Calu3 (cell line): ENCODE data around the gene DGCR8. TPM values are rescaled to one million over a fixed set of nuclear protein-coding genes. Genes with fewer than 3 reads are reported as not detected.
A peak's percentile ranks its signal among the peaks of the same experiment; 100 is the strongest.

Experiments
- BruUV-seq: library from RNA; stranded (reverse); fragments of 400-500 nt; replicated peaks from 2 replicates; lab custom pipeline; 2021; lab: Mats Ljungman, UMichigan
- CTCF ChIA-PET: fragments of 300-600 bp; sonication (Branson Sonifier 250); formaldehyde crosslinking; loops from one replicate; lab custom pipeline; 2022; ENCODE audit warnings: antibody characterized with exemption; lab: Charles Lee
- DNase-seq: peaks from one replicate; pipeline ENCODE4 v3.0.0; 2022
- H3K27ac Mint-ChIP-seq: one replicate; pipeline ENCODE4 v1.8.0; 2022; ENCODE audit warnings: mixed read lengths; ENCODE audit not compliant: unreplicated experiment
- H3K27me3 Mint-ChIP-seq: one replicate; pipeline ENCODE4 v1.8.0; 2022; ENCODE audit warnings: mixed read lengths; ENCODE audit not compliant: unreplicated experiment
- H3K36me3 Mint-ChIP-seq: one replicate; pipeline ENCODE4 v1.8.0; 2022; ENCODE audit warnings: mild to moderate bottlenecking, moderate library complexity, mixed read lengths; ENCODE audit not compliant: insufficient read depth, unreplicated experiment
- H3K4me1 Mint-ChIP-seq: one replicate; pipeline ENCODE4 v1.8.0; 2022; ENCODE audit warnings: mild to moderate bottlenecking, low read depth, mixed read lengths; ENCODE audit not compliant: unreplicated experiment
- H3K4me3 Mint-ChIP-seq: one replicate; pipeline ENCODE4 v1.8.0; 2022; ENCODE audit warnings: mild to moderate bottlenecking, low read depth, moderate library complexity, mixed read lengths; ENCODE audit not compliant: unreplicated experiment
- H3K9me3 Mint-ChIP-seq: one replicate; pipeline ENCODE4 v1.8.0; 2022; ENCODE audit warnings: low read depth, mixed read lengths; ENCODE audit not compliant: unreplicated experiment
- intact Hi-C: fragments of 100-400 bp; cut with micrococcal nuclease; formaldehyde crosslinking; loops from one replicate; pipeline ENCODE4 v1.10.0; 2022; ENCODE audit not compliant: unreplicated experiment
- total RNA-seq: library from RNA; stranded (reverse); gene quantifications from 2 replicates; pipeline ENCODE4 v1.2.3, GENCODE V29; 2022
- TF ChIP-seq, protein P1 (sequence below): fragments of 200-600 bp; IDR thresholded peaks from one replicate; pipeline ENCODE4 v1.8.0; 2022; ENCODE audit warnings: antibody characterized with exemption; ENCODE audit not compliant: unreplicated experiment

The DGCR8 gene
- total RNA-seq, 1 experiment from 2014 or later = 54.7 TPM

DNA sequence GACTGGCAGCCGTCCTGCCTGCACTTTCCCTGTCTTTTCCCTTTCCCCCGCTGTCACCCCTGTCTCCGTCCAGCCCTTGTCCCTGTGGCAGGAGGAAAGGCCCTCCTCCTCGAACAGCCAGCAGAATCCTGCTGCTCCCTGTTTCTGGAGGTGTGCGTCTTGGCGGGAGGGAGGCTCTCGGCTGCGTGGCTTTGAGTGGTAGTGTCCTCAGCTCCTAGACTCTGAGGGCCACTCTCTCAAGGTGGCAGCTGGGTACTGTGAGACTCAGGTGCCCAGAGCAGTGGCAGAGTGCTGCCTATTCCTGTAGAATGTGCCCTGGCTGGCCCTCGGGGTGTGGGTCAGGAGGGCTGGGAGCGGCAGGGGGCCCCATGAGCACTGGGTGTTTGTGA lies 26.8 kb downstream of the DGCR8 start:
- no peak overlapping the region for H3K4me3 Mint-ChIP-seq
- CTCF ChIA-PET = interaction anchor here (0.6 kb wide), 1 partner anchor 439 kb away, joined by 4 read pairs; no protein-coding TSS in a partner anchor
- no peak for DNase-seq
- no TSS peak for BruUV-seq
- H3K27me3 Mint-ChIP-seq = no peaks in the 10 kb centered on the region
- H3K36me3 Mint-ChIP-seq = peaks cover 64% of the 10 kb centered on the region
- no peaks in the 10 kb centered on the region for H3K4me1 Mint-ChIP-seq
- intact Hi-C loops = no loop called here
- H3K27ac Mint-ChIP-seq = peak overlapping the region; percentile 56
- TF ChIP-seq, protein P1, sequence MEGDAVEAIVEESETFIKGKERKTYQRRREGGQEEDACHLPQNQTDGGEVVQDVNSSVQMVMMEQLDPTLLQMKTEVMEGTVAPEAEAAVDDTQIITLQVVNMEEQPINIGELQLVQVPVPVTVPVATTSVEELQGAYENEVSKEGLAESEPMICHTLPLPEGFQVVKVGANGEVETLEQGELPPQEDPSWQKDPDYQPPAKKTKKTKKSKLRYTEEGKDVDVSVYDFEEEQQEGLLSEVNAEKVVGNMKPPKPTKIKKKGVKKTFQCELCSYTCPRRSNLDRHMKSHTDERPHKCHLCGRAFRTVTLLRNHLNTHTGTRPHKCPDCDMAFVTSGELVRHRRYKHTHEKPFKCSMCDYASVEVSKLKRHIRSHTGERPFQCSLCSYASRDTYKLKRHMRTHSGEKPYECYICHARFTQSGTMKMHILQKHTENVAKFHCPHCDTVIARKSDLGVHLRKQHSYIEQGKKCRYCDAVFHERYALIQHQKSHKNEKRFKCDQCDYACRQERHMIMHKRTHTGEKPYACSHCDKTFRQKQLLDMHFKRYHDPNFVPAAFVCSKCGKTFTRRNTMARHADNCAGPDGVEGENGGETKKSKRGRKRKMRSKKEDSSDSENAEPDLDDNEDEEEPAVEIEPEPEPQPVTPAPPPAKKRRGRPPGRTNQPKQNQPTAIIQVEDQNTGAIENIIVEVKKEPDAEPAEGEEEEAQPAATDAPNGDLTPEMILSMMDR = no peak
- no peaks in the 10 kb centered on the region for H3K9me3 Mint-ChIP-seq

GRCh38 chr22:20107471-20107901 lies 27.4 kb downstream of the DGCR8 start:
- DNase-seq = no peak
- CTCF ChIA-PET = no interaction called here
- TF ChIP-seq, protein P1 = no peak
- Mint-ChIP-seq H3K36me3 (peaks cover 65% of the 10 kb centered on the region), H3K27me3 (no peaks in the 10 kb centered on the region), H3K4me1 (no peaks in the 10 kb centered on the region), H3K27ac (peak overlapping the region; percentile 56), H3K4me3 (no peak overlapping the region), H3K9me3 (no peaks in the 10 kb centered on the region)
- BruUV-seq = no TSS peak
- intact Hi-C loops = no loop called here

DNA sequence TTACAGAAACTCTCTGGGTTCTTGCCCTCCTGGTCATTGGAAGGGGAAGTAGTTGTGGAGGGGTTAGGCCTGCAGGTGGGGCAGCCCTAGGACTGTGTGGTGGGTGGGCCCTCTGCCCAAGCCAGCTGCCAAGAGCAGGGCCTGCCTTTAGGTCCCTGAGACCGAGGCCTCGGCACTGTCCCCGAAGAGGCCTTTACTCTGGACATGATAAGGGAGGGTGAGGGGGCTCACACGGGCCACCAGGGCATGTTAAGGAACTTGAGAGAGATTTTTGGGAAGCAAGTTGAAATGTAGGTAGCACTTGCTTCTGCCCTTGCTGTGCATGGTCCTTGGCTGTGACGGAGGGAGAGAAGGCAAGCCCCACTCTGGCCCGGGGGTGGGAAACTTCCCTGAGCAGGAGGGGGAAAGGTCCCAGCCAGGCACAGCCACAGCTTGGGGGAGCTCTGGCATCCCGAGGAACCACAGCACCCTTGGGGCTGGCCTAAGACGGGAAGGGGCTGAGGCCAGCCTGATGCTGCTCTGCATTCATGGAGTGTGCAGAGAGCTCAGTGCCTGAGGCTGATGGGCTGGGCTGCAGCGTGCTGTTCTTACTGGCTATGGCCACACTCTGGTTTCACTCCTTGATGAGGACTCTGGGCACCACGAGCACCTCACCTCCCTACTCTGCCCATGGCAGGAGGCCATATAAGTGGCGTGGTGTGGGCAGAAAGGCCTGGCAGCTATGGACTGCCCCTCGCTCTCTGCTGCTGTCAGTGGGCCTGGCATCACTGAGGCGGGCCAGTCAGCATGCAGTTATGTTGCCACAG lies 28.1 kb downstream of the DGCR8 start:
- DNase-seq = no peak
- Mint-ChIP-seq H3K36me3 (peaks cover 65% of the 10 kb centered on the region), H3K9me3 (no peaks in the 10 kb centered on the region), H3K27me3 (no peaks in the 10 kb centered on the region), H3K27ac (peak overlapping the region; percentile 56), H3K4me3 (peak overlapping the region; percentile 29), H3K4me1 (no peaks in the 10 kb centered on the region)
- TF ChIP-seq, protein P1 = no peak
- CTCF ChIA-PET = interaction anchor here (1.0 kb wide), 1 partner anchor 9 kb away, joined by 3 read pairs; the partner anchor contains the start of gene TRMT2A
- intact Hi-C loops = no loop called here
- BruUV-seq = no TSS peak

DNA sequence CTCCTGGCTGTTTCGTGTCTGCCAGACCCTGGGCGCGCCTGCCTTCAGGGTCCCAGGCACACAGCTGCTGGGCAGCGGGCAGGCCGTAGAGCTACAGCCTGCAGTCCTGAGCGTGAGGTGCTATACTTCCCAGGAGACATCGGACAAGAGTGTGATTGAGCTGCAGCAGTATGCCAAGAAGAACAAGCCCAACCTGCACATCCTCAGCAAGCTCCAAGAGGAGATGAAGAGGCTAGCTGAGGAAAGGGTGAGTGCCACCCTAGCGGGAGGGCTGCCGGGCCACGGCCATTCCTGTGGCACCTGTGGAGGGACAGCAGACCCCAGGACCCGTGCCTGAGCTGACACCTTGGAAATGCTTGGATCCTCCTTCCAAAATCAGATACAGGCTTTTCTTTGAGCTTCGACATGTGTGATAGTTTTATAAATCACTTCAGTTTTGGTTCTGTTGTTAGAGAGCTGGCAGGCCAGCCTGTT lies 28.8 kb downstream of the DGCR8 start:
- H3K4me3 Mint-ChIP-seq = peak overlapping the region; percentile 29
- H3K4me1 Mint-ChIP-seq = no peaks in the 10 kb centered on the region
- H3K9me3 Mint-ChIP-seq = no peaks in the 10 kb centered on the region
- CTCF ChIA-PET = interaction anchor here (1.0 kb wide), 1 partner anchor 8 kb away, joined by 3 read pairs; the partner anchor contains the start of gene TRMT2A
- H3K36me3 Mint-ChIP-seq = peaks cover 62% of the 10 kb centered on the region
- BruUV-seq = no TSS peak
- no peak overlapping the region for H3K27ac Mint-ChIP-seq
- intact Hi-C loops = no loop called here
- no peak for DNase-seq
- TF ChIP-seq, protein P1 = no peak
- no peaks in the 10 kb centered on the region for H3K27me3 Mint-ChIP-seq
